Measurements from ENCODE around the gene FAAP20.

The FAAP20 gene

GRCh38 chr1:2173546-2174347 is 20.8 kb downstream of the FAAP20 start:
- DNase-seq, result no peak
- in situ Hi-C loops (cut with MboI; ENCODE audit: low pct_unique_long_range_greater_than_20kb, low sequenced_read_pairs), result no loop called here

- in situ Hi-C loops (cut with MboI; ENCODE audit: low pct_unique_long_range_greater_than_20kb, low sequenced_read_pairs), result no loop called here
- DNase-seq, result no peak
Measured at GRCh38 chr1:2172551-2173146, 21.9 kb downstream of the FAAP20 start.

- no peak for DNase-seq
- in situ Hi-C loops (cut with MboI; ENCODE audit: low pct_unique_long_range_greater_than_20kb, low sequenced_read_pairs), result no loop called here
Measured at GRCh38 chr1:2172012-2172411, 22.6 kb downstream of the FAAP20 start.

- DNase-seq, result no peak
- in situ Hi-C loops (cut with MboI; ENCODE audit: low pct_unique_long_range_greater_than_20kb, low sequenced_read_pairs), result no loop called here
Measured at GRCh38 chr1:2170211-2170610, 24.4 kb downstream of the FAAP20 start.

GRCh38 chr1:2169200-2169836 is 25.3 kb downstream of the FAAP20 start:
- in situ Hi-C loops (cut with MboI; ENCODE audit: low pct_unique_long_range_greater_than_20kb, low sequenced_read_pairs), result no loop called here
- no peak for DNase-seq

GRCh38 chr1:2168535-2168934 is 26.0 kb downstream of the FAAP20 start:
- DNase-seq, result no peak
- in situ Hi-C loops (cut with MboI; ENCODE audit: low pct_unique_long_range_greater_than_20kb, low sequenced_read_pairs), result no loop called here

- DNase-seq, result no peak
- in situ Hi-C loops (cut with MboI; ENCODE audit: low pct_unique_long_range_greater_than_20kb, low sequenced_read_pairs), result no loop called here
Measured at GRCh38 chr1:2168090-2168489, 26.5 kb downstream of the FAAP20 start.

- no peak for DNase-seq
- in situ Hi-C loops (cut with MboI; ENCODE audit: low pct_unique_long_range_greater_than_20kb, low sequenced_read_pairs), result no loop called here
Measured at GRCh38 chr1:2166695-2167094, 27.9 kb downstream of the FAAP20 start.

- DNase-seq, result no peak
- in situ Hi-C loops (cut with MboI; ENCODE audit: low pct_unique_long_range_greater_than_20kb, low sequenced_read_pairs), result no loop called here
Measured at GRCh38 chr1:2166254-2166653, 28.3 kb downstream of the FAAP20 start.

- DNase-seq, result no peak
- in situ Hi-C loops (cut with MboI; ENCODE audit: low pct_unique_long_range_greater_than_20kb, low sequenced_read_pairs), result no loop called here
Measured at GRCh38 chr1:2165646-2166045, 28.9 kb downstream of the FAAP20 start.

- in situ Hi-C loops (cut with MboI; ENCODE audit: low pct_unique_long_range_greater_than_20kb, low sequenced_read_pairs), result no loop called here
- no peak for DNase-seq
Measured at GRCh38 chr1:2163205-2163604, 31.4 kb downstream of the FAAP20 start.

- in situ Hi-C loops (cut with MboI; ENCODE audit: low pct_unique_long_range_greater_than_20kb, low sequenced_read_pairs), result no loop called here
- DNase-seq, result no peak
Measured at GRCh38 chr1:2160451-2161300, 33.9 kb downstream of the FAAP20 start.

GRCh38 chr1:2159124-2159523 is 35.4 kb downstream of the FAAP20 start:
- in situ Hi-C loops (cut with MboI; ENCODE audit: low pct_unique_long_range_greater_than_20kb, low sequenced_read_pairs), result no loop called here
- DNase-seq, result no peak

- DNase-seq, result no peak
- in situ Hi-C loops (cut with MboI; ENCODE audit: low pct_unique_long_range_greater_than_20kb, low sequenced_read_pairs), result no loop called here
Measured at GRCh38 chr1:2158272-2158671, 36.3 kb downstream of the FAAP20 start.

GRCh38 chr1:2157856-2158255 is 36.7 kb downstream of the FAAP20 start:
- no peak for DNase-seq
- in situ Hi-C loops (cut with MboI; ENCODE audit: low pct_unique_long_range_greater_than_20kb, low sequenced_read_pairs), result no loop called here

GRCh38 chr1:2156866-2157265 is 37.7 kb downstream of the FAAP20 start:
- in situ Hi-C loops (cut with MboI; ENCODE audit: low pct_unique_long_range_greater_than_20kb, low sequenced_read_pairs), result no loop called here
- DNase-seq, result no peak

GRCh38 chr1:2155788-2156187 is 38.8 kb downstream of the FAAP20 start:
- no peak for DNase-seq
- in situ Hi-C loops (cut with MboI; ENCODE audit: low pct_unique_long_range_greater_than_20kb, low sequenced_read_pairs), result no loop called here

- DNase-seq, result no peak
- in situ Hi-C loops (cut with MboI; ENCODE audit: low pct_unique_long_range_greater_than_20kb, low sequenced_read_pairs), result no loop called here
Measured at GRCh38 chr1:2155147-2155598, 39.4 kb downstream of the FAAP20 start.

- in situ Hi-C loops (cut with MboI; ENCODE audit: low pct_unique_long_range_greater_than_20kb, low sequenced_read_pairs), result no loop called here
- no peak for DNase-seq
Measured at GRCh38 chr1:2154022-2154421, 40.5 kb downstream of the FAAP20 start.

GRCh38 chr1:2152954-2153353 is 41.6 kb downstream of the FAAP20 start:
- in situ Hi-C loops (cut with MboI; ENCODE audit: low pct_unique_long_range_greater_than_20kb, low sequenced_read_pairs), result no loop called here
- no peak for DNase-seq

All from KBM-7 (cell line).